LNCaP clone FGC (cell line): ENCODE results near the gene CACNA1A.
A peak's percentile ranks its signal among the peaks of the same experiment; 100 is the strongest.

ENCODE experiments used
- DNase-seq: peaks from one replicate; pipeline ENCODE4 v3.0.0-alpha.2; 2011; ENCODE audit warnings: low read depth
- H3K4me3 ChIP-seq: 2 replicates; pipeline ENCODE4 v1.5.1; 2011; ENCODE audit warnings: mild to moderate bottlenecking, low read depth, low read length, control low read depth
- CTCF ChIP-seq: IDR thresholded peaks from 2 replicates; pipeline ENCODE4 v1.5.1; 2012; ENCODE audit warnings: mild to moderate bottlenecking; ENCODE audit not compliant: control insufficient read depth, insufficient read depth; ENCODE audit errors: extremely low read depth

CACNA1A gene

GRCh38 chr19:13451434-13451995, 54.8 kb downstream of the CACNA1A start:
- TF ChIP-seq CTCF, result no peak
- no peak overlapping the region for H3K4me3 ChIP-seq
- DNase-seq, result no peak

- no peak for DNase-seq
- no peak for TF ChIP-seq CTCF
These were observed 58.3 kb downstream of the CACNA1A start for GRCh38 chr19:13447978-13448377.

GRCh38 chr19:13441810-13442512, 64.3 kb downstream of the CACNA1A start:
- no peak overlapping the region for H3K4me3 ChIP-seq
- peak; percentile 6 for DNase-seq
- no peak for TF ChIP-seq CTCF

More at GRCh38 chr19:13447978-13448377, 58.3 kb downstream of the CACNA1A start:
- H3K4me3 ChIP-seq, result no peak overlapping the region

- TF ChIP-seq CTCF, result no peak
- no peak for DNase-seq
- no peak overlapping the region for H3K4me3 ChIP-seq
These were observed 68.2 kb downstream of the CACNA1A start for GRCh38 chr19:13437919-13438618.

GRCh38 chr19:13436352-13436751, 69.9 kb downstream of the CACNA1A start:
- TF ChIP-seq CTCF, result no peak
- no peak overlapping the region for H3K4me3 ChIP-seq
- no peak for DNase-seq

- DNase-seq, result no peak
- H3K4me3 ChIP-seq, result no peak overlapping the region
- TF ChIP-seq CTCF, result peak; percentile 52
These were observed 75.3 kb downstream of the CACNA1A start for GRCh38 chr19:13430790-13431582.
